Astrocyte of the spinal cord (primary cell): ENCODE data around the gene THSD7A.

Experiments
- DNase-seq: peaks from one replicate; pipeline ENCODE4 v3.0.0; 2011; ENCODE audit warnings: low read depth, low spot score
- H3K4me3 ChIP-seq: 2 replicates; pipeline ENCODE4 v1.5.1; 2011; ENCODE audit warnings: low read depth, mild to moderate bottlenecking, low read length, moderate library complexity
- CTCF ChIP-seq: IDR thresholded peaks from 2 replicates; pipeline ENCODE4 v1.5.1; 2012; ENCODE audit warnings: low read depth, mild to moderate bottlenecking, low read length, inconsistent platforms
- in situ Hi-C: cut with HindIII; loops from 2 replicates; pipeline ENCODE4 v1.10.0; 2017; ENCODE audit warnings: low sequenced_read_pairs

THSD7A gene

GRCh38 chr7:11404355-11404754 is 427.6 kb downstream of the THSD7A start:
- in situ Hi-C loops: no loop called here
- DNase-seq: no peak
- no peak overlapping the region for H3K4me3 ChIP-seq
- no peak for TF ChIP-seq CTCF

DNA sequence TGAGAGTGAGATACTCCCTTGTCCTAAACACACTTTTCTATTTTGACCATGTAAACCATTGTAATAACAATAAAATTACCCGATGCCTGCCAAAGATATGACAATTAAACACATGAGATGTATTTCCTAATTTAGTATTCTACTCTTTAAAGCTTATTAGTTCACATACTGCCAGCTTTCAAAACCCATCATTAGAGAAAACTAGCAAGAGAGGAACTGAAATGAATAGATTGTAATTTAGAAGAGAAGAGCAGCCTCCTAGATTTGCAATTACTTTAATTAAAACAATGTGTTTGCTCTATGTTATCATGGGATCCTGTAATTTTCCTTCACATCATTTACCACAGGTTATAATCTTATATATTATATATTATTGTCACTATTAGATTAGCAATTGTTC is 428.2 kb downstream of the THSD7A start:
- DNase-seq: no peak
- no peak for TF ChIP-seq CTCF
- in situ Hi-C loops: no loop called here
- H3K4me3 ChIP-seq: no peak overlapping the region

DNA sequence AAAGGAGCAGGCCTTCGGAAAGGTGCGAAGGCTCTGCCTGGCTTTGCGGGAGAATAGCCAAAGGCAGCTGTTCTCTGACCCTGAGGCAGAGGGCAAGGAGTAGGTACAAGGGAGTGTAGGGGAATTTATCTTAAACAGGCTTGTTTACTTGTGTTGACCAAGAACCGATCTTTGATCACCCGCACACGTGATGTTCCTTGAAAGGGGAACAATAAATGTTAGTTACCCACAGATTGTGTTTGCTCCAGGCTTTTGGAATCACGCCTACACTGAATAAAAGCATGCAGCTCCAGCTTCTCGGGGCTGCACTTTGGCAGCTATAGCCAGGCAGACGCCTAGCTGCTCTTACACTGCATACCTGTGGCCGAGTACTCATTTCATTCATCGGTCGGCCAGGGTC is 437.6 kb downstream of the THSD7A start:
- H3K4me3 ChIP-seq: no peak overlapping the region
- TF ChIP-seq CTCF: no peak
- in situ Hi-C loops: no loop called here
- no peak for DNase-seq

- H3K4me3 ChIP-seq: no peak overlapping the region
- no peak for DNase-seq
- no peak for TF ChIP-seq CTCF
- in situ Hi-C loops: no loop called here
These were observed 452.4 kb downstream of the THSD7A start for GRCh38 chr7:11379641-11380040.

DNA sequence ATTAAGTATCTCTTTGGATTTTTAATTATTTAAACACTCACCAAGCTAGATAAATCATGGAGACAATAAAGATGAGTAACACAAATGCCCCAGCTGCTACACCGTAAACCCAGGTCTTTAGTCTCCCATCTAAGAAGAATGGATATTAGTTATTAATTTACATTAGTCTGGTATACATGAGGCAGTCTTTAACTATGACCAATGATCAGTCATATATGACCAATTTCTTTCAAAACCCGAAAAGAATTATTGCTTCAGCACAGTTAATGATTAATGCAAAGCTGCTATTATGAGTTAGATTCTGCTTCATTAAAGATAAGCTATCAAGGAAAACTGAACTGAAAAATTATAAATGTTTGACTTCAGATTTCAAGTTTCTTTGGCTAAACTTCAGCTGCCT is 455.5 kb downstream of the THSD7A start:
- in situ Hi-C loops: no loop called here
- DNase-seq: no peak
- no peak overlapping the region for H3K4me3 ChIP-seq
- TF ChIP-seq CTCF: no peak

DNA sequence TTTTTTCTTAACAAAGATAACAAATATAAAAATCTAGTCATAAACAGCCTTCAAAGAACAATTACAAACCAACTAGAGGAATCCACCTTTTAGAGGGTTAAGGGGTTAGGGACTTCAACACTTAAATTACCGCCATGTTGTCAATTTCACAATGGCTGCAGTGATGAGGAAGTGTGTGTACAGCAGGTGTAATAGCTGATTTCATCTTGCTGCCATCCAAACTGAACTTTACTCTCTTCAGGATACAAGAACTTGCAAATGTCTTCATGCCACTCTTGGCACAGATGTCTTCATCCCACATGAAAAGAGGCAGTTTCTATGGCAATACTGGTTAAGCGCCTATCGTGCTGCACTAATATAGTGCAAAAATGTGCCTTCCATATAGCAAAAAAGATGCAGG is 457.4 kb downstream of the THSD7A start:
- in situ Hi-C loops: no loop called here
- TF ChIP-seq CTCF: no peak
- no peak for DNase-seq
- H3K4me3 ChIP-seq: no peak overlapping the region

DNA sequence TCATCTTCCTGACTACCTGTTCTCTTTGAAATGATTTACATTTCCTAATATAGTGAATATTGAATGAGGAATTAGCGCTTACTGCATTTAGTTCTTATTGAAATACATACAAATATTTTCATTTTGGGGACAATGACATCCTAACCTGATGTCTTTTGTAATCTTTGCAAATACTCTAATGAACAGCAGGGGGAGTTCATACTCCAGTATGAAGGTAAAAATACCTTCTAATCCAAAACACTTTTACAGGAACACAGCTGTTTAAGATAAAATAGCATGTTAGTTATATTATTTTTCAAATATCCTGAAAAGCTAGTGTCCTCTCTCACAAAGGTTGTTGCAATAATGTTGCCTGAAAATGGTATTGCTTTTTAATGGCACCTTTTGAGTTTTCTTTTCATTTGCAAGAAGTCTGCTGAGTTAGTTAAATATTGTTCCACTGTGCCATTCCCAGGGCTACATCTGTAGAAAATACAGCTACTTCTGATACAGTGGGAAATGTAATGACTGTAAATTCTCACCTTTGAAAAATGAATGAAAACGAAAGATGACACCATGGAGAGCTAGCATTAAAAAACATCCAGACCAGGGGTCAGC is 458.4 kb downstream of the THSD7A start:
- peak; percentile 28 for DNase-seq
- in situ Hi-C loops: no loop called here
- TF ChIP-seq CTCF: peak; percentile 62
- H3K4me3 ChIP-seq: no peak overlapping the region
